Suprapubic skin (tissue), 3 donors: ENCODE measurements around the gene UHMK1.

Experiments
- POLR2AphosphoS5 ChIP-seq, 3 donors: sonication (generic); formaldehyde crosslinking; IDR thresholded peaks; one replicate each; pipeline ENCODE4 v1.6.1; 2017; ENCODE audit warnings: antibody characterized with exemption in 3 of 3
- TF ChIP-seq, protein P1 (sequence below), 2 donors: fragments of 200-600 bp in 1 of 2; fragments of 450-650 bp in 1 of 2; sonication (generic) in 1 of 2; IDR thresholded peaks; one replicate each; pipeline ENCODE4 v1.5.1; 2016 to 2019; ENCODE audit warnings: antibody characterized with exemption in 2 of 2, mild to moderate bottlenecking in 1 of 2, moderate library complexity in 1 of 2

DNA sequence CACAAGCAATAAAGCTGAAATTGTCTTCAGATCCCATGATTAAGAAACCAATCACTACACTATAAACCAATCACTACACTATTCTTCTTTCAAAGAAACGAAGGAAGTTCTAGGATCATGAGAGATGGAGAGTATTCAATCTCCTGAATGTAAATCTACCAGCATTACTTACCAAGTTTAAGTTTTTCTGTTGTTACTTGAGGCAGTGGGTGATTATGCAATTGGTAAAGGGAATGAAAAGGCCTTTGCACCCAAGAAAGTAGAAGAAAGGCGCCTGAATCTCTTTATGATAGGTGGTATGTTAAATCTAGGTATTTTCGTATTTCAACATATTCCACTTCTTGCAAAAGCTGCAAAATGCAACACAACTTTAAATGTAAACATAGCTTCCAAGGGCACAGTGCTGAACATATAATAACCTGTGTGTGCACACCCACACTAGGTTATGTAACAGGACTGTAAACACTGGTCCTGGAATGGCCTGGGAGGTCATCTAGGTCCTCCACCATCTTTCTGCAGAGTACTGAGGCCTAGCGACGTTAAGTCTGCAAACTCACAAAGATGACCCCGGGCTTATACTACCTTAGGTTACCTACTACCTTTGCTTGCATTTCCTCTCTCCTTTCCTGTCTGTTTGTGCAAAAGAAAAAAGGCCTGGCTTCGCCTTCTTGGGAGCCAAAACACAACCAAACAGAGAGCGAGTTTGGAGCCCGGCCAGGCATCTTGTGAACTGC, 62.9 kb downstream of the UHMK1 start:
- TF ChIP-seq, protein P1, sequence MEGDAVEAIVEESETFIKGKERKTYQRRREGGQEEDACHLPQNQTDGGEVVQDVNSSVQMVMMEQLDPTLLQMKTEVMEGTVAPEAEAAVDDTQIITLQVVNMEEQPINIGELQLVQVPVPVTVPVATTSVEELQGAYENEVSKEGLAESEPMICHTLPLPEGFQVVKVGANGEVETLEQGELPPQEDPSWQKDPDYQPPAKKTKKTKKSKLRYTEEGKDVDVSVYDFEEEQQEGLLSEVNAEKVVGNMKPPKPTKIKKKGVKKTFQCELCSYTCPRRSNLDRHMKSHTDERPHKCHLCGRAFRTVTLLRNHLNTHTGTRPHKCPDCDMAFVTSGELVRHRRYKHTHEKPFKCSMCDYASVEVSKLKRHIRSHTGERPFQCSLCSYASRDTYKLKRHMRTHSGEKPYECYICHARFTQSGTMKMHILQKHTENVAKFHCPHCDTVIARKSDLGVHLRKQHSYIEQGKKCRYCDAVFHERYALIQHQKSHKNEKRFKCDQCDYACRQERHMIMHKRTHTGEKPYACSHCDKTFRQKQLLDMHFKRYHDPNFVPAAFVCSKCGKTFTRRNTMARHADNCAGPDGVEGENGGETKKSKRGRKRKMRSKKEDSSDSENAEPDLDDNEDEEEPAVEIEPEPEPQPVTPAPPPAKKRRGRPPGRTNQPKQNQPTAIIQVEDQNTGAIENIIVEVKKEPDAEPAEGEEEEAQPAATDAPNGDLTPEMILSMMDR (IDR thresholded peaks at IDR 0.05) = no peak
- TF ChIP-seq POLR2AphosphoS5 (IDR thresholded peaks at IDR 0.05) = no peak
